ENCODE results near the gene BST2. TPM values are rescaled to one million over a fixed set of nuclear protein-coding genes. Genes with fewer than 3 reads are reported as not detected.

Gene BST2
- total and polyA plus RNA-seq, 9 of the 15 experiments (the other 6 are each of a cell fraction or from before 2014, with no cell fraction given) = 11.2 to 232 (median 151) TPM

DNA sequence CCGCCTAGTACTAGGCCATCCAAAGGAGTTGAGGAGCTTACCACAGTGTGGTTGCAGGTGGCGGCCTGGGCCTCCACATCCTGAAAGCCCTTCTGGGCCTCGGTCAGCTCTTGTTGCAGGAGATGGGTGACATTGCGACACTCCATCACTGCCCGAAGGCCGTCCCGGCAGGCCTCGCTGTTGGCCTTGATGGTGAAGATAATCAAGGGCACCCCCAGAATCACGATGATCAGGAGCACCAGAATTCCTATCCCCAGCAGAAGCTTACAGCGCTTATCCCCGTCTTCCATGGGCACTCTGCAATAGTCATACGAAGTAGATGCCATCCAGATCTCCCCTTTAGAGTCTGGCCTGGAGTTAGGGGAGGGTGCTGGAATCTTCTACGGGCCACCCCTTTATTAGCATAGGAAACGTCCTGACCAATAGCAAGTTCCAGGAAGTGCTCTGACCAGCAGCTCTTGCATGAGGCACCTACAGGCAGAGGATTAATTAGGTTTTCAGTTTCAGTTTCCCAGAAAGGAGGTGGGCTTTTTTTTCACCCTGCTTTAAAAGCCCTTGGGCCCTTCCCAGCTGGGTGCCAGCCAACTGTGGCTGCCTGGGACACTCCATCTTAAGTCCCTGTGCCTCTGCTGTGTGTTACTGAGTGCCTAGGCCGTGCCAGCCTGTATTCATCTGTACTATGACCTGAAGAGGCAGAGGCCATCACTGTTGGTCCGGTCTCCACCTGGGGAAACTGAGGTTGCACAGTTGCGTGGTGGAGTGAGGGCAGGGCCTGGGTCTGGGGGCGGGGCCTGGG lies at the start of gene BST2 (continued):
- TF ChIP-seq, protein P1, sequence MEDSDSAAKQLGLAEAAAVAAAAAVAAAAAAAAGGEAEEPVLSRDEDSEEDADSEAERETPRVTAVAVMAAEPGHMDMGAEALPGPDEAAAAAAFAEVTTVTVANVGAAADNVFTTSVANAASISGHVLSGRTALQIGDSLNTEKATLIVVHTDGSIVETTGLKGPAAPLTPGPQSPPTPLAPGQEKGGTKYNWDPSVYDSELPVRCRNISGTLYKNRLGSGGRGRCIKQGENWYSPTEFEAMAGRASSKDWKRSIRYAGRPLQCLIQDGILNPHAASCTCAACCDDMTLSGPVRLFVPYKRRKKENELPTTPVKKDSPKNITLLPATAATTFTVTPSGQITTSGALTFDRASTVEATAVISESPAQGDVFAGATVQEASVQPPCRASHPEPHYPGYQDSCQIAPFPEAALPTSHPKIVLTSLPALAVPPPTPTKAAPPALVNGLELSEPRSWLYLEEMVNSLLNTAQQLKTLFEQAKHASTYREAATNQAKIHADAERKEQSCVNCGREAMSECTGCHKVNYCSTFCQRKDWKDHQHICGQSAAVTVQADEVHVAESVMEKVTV (CRISPR knock-in tag; IDR thresholded peaks at IDR 0.05) = no peak
- TF ChIP-seq, protein P2, sequence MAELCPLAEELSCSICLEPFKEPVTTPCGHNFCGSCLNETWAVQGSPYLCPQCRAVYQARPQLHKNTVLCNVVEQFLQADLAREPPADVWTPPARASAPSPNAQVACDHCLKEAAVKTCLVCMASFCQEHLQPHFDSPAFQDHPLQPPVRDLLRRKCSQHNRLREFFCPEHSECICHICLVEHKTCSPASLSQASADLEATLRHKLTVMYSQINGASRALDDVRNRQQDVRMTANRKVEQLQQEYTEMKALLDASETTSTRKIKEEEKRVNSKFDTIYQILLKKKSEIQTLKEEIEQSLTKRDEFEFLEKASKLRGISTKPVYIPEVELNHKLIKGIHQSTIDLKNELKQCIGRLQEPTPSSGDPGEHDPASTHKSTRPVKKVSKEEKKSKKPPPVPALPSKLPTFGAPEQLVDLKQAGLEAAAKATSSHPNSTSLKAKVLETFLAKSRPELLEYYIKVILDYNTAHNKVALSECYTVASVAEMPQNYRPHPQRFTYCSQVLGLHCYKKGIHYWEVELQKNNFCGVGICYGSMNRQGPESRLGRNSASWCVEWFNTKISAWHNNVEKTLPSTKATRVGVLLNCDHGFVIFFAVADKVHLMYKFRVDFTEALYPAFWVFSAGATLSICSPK (IDR thresholded peaks at IDR 0.05; ENCODE audit: borderline replicate concordance) = no peak
- no peak for TF ChIP-seq SMC3 (conservative IDR thresholded peaks at IDR 0.05; ENCODE audit: insufficient read depth, low read depth, low read length)
- TF ChIP-seq, protein P3, sequence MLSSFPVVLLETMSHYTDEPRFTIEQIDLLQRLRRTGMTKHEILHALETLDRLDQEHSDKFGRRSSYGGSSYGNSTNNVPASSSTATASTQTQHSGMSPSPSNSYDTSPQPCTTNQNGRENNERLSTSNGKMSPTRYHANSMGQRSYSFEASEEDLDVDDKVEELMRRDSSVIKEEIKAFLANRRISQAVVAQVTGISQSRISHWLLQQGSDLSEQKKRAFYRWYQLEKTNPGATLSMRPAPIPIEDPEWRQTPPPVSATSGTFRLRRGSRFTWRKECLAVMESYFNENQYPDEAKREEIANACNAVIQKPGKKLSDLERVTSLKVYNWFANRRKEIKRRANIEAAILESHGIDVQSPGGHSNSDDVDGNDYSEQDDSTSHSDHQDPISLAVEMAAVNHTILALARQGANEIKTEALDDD (IDR thresholded peaks at IDR 0.05) = no peak
- TF ChIP-seq CCAR2 (IDR thresholded peaks at IDR 0.05; ENCODE audit: low read depth, low read length) = no peak
- TF ChIP-seq, protein P4, sequence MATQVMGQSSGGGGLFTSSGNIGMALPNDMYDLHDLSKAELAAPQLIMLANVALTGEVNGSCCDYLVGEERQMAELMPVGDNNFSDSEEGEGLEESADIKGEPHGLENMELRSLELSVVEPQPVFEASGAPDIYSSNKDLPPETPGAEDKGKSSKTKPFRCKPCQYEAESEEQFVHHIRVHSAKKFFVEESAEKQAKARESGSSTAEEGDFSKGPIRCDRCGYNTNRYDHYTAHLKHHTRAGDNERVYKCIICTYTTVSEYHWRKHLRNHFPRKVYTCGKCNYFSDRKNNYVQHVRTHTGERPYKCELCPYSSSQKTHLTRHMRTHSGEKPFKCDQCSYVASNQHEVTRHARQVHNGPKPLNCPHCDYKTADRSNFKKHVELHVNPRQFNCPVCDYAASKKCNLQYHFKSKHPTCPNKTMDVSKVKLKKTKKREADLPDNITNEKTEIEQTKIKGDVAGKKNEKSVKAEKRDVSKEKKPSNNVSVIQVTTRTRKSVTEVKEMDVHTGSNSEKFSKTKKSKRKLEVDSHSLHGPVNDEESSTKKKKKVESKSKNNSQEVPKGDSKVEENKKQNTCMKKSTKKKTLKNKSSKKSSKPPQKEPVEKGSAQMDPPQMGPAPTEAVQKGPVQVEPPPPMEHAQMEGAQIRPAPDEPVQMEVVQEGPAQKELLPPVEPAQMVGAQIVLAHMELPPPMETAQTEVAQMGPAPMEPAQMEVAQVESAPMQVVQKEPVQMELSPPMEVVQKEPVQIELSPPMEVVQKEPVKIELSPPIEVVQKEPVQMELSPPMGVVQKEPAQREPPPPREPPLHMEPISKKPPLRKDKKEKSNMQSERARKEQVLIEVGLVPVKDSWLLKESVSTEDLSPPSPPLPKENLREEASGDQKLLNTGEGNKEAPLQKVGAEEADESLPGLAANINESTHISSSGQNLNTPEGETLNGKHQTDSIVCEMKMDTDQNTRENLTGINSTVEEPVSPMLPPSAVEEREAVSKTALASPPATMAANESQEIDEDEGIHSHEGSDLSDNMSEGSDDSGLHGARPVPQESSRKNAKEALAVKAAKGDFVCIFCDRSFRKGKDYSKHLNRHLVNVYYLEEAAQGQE (IDR thresholded peaks at IDR 0.05; ENCODE audit: borderline replicate concordance) = no peak
- TF ChIP-seq, protein P4 (CRISPR knock-in tag; IDR thresholded peaks at IDR 0.05; ENCODE audit: low read depth) = no peak
- no peak for TF ChIP-seq TAF7 (tag; IDR thresholded peaks at IDR 0.05)
- TF ChIP-seq ARNT (IDR thresholded peaks at IDR 0.05) = no peak; a peak in 1 of 4 replicates
- TF ChIP-seq MAFK (IDR thresholded peaks at IDR 0.05; ENCODE audit: low read length) = no peak
- TF ChIP-seq, protein P5, sequence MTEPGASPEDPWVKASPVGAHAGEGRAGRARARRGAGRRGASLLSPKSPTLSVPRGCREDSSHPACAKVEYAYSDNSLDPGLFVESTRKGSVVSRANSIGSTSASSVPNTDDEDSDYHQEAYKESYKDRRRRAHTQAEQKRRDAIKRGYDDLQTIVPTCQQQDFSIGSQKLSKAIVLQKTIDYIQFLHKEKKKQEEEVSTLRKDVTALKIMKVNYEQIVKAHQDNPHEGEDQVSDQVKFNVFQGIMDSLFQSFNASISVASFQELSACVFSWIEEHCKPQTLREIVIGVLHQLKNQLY (CRISPR knock-in tag; conservative IDR thresholded peaks at IDR 0.05) = no peak
- TF ChIP-seq ZNF696 (CRISPR knock-in tag; conservative IDR thresholded peaks at IDR 0.05) = no peak
- no peak for TF ChIP-seq SETDB1 (IDR thresholded peaks at IDR 0.05; ENCODE audit: low read length)
- TF ChIP-seq TGIF2 (CRISPR knock-in tag; IDR thresholded peaks at IDR 0.05) = no peak
